Smooth muscle cell of the brain vasculature (primary cell): ENCODE results near the gene PIN1.

Experiments used
- DNase-seq: peaks from one replicate; pipeline ENCODE4 v3.0.0-alpha.2; 2012; ENCODE audit warnings: low read depth, low spot score

Gene PIN1

DNA sequence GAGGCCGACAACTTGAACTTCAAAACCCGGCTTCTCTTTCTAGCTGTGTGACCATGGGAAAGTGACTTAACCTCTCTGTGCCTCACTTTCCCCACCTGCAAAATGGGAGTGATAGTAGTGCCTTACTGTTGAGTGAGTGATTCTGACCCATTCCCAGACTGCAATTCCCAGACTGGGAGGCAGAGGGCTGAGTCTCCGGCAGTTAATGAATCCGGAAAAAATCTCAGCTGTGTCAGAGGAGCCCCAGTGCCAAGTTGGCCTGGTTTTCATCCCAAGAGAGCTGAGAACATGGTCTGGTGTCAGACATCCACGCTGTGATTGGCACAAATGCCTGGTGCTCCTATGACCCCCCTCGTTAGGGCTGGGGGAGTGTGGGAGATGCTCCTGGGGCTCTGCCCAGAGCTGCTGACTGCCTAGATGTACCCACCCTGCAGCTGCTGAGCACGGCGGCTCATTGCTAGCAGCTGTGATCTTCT lies 50.0 kb downstream of the PIN1 start:
- no peak for DNase-seq

DNA sequence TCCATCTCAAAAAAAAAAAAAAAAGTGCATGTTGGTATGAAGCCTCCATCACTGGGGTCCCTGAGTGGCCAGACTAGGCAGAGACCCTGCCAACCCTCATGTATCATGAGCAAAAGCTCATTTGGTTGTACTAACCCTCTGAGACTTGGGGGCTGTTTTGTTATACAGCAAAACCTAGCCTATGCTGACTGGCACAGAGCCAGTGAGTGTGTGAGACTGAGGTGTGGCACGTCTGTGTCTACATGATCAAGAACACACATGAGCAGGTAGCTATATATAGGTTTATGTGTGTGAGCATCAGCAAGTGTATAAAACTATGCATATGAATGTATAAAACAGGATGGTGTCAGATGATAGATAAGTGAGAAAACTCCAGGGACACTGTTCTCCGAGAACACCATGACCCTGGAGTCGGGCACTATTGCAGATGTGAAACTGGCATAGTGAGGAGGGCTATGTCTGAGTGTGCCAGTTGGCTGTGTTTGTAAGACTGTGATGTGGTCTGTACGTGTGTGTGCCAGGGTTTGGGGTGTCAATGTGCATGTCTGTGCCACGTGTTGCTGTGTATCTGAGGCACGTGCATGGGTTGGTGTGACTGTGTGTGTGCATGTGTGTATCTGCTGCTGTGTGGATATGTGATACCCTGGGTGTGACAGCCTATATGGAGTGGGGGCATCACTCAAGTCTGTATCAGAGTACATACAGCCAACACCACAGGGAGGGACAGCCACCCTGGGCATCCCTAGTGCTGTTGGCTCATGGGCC lies 56.7 kb downstream of the PIN1 start:
- DNase-seq = no peak
